Measurements from ENCODE around the gene PRSS48.

- TF ChIP-seq EZH2phosphoT487 (IDR thresholded peaks at IDR 0.05; ENCODE audit: low read depth) (no peak), CTCF (IDR thresholded peaks at IDR 0.05; ENCODE audit: low read depth, low read length) (no peak)
Observed at GRCh38 chr4:151297170-151297569, 20.2 kb downstream of the PRSS48 start.

Measured in OCI-LY3 (cell line).